ENCODE results near the gene EEFSEC.

DNA sequence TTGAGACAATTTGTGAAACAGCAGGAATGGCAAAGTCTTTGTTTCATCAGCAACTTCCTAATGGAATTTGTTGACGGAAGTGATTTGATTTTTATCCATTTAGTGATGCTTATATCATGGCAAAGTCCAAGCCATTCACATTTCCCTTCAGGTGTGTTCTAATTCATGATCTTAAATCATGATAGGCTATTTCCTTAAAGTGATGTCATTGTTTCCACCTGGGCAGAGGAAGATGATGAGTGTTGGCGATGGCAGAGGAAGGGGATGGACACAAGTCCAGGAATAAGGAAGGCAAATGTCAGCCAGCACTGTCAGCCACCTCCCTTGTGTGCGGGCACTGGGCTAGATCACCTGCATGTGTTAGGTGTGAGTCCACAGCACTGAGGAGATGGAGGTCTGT, 49.9 kb downstream of the EEFSEC start:
- TF ChIP-seq ZFX (IDR thresholded peaks at IDR 0.05; ENCODE audit: borderline replicate concordance) (no peak), CTCF (IDR thresholded peaks at IDR 0.05) (no peak)
